ENCODE results near the gene PTPRF.
"Not testable (repeated sequence)": the region's sequence is repeated elsewhere in the genome, so short reads cannot be mapped to it uniquely, and the experiment has no call there.

Gene PTPRF

GRCh38 chr1:43538143-43538487, 7.4 kb downstream of the PTPRF start:
- DNase-seq (ENCODE audit: low read depth): no peak

DNA sequence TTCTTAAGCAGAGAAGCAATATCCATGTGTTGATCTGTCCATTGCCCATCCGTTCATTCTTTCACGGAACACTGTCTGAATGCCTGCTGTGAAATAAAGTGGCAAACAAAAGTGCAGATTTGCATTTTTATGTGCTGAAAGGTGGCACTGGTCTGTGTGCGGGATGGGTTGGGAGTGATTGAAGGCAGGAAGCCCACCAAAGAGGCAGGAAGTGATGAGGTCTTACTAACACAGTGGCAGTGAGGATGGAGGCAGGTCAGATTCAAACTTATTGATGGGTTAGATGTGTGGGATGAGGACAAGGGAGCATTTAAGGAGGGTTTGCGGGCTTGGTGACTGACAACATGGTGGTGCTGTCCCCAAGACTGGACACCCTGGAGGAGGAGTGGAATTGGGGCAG, 8.3 kb downstream of the PTPRF start:
- no peak for DNase-seq (ENCODE audit: low read depth)

GRCh38 chr1:43539726-43540434, 9.2 kb downstream of the PTPRF start:
- no peak for DNase-seq (ENCODE audit: low read depth)

- DNase-seq (ENCODE audit: low read depth): no peak
These were observed 10.0 kb downstream of the PTPRF start for GRCh38 chr1:43540653-43541071.

- DNase-seq (ENCODE audit: low read depth): no peak
These were observed 10.5 kb downstream of the PTPRF start for GRCh38 chr1:43541141-43541540.

- no peak for DNase-seq (ENCODE audit: low read depth)
These were observed 11.2 kb downstream of the PTPRF start for GRCh38 chr1:43541721-43542401.

- DNase-seq (ENCODE audit: low read depth): no peak
These were observed 12.1 kb downstream of the PTPRF start for GRCh38 chr1:43542527-43543458.

DNA sequence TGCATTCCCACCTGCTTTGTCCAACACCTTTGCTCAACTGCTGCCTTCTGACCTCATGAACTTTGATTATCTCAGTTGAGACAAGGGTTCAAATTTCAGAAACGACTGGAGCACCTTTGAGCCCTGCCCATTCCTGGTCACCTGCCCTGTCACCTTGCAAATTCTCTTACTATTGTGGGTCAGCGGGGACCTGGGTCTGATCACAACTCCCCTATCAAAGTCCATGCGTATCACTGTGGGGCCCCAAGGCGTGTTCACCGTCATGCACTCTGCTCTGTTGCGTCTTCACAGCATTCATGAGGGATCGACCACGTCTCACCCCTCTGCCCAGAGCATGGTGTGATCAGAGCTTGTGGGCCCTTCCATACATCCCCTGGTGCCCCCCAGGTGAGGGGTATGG, 12.9 kb downstream of the PTPRF start:
- no peak for DNase-seq (ENCODE audit: low read depth)

GRCh38 chr1:43545339-43545694, 14.6 kb downstream of the PTPRF start:
- no peak for DNase-seq (ENCODE audit: low read depth)

GRCh38 chr1:43545695-43546387, 15.2 kb downstream of the PTPRF start:
- DNase-seq (ENCODE audit: low read depth): no peak

GRCh38 chr1:43546388-43547100, 15.9 kb downstream of the PTPRF start:
- no peak for DNase-seq (ENCODE audit: low read depth)

- DNase-seq (ENCODE audit: low read depth): no peak
These were observed 16.9 kb downstream of the PTPRF start for GRCh38 chr1:43547538-43548072.

DNA sequence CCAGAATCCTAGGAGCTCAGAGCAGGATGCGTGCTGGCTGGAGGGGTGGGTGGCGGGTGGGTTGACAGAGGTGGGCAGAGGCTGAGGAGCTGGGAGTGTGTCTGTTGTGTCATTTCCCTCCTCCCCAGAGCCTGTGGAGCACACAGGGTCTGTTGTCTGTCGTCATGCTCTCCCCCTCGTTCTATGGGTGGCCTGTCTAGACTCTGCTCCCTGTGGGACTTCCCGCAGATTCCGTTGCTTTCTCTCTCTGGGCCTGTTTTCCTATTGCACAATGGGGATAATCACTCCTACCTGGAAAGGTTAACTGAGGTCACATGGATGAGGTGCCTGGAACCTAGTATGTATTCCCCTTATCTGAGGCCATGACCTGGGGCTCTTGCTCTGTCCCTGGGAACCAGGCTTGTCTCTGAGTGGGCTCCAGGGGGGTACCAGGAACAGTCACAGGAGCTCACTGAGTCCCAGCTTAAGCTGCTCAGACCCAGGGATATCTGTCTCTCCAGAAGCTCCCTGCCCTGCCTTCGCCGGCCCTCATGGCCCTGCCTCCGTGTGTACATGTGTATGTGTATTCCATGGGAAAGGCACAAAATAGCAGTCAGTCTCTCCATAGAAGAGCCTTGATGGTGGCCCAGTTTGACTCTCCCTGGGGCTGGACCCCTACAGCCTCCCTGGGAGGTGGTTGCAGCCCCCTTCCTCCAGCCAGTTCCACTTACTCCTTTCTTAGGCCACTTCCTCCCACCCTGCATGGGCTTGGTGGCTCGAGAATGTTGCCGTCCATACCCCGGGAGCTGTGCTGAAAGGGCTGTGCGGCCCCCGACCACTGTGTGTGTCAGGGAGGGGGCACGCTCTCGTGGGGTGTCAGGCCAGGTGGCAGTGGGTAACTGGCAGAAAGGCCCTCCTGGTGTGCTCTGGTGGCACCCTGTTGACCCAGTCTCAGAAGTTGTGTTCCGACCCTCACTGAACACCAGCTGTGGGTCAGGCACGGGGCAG, 17.9 kb downstream of the PTPRF start:
- no peak for DNase-seq (ENCODE audit: low read depth)

GRCh38 chr1:43549394-43549793, 18.7 kb downstream of the PTPRF start:
- DNase-seq (ENCODE audit: low read depth): not testable (repeated sequence)

GRCh38 chr1:43549921-43550597, 19.4 kb downstream of the PTPRF start:
- no peak for DNase-seq (ENCODE audit: low read depth)

- DNase-seq (ENCODE audit: low read depth): no peak
These were observed 20.0 kb downstream of the PTPRF start for GRCh38 chr1:43550598-43551246.

- no peak for DNase-seq (ENCODE audit: low read depth)
These were observed 20.8 kb downstream of the PTPRF start for GRCh38 chr1:43551396-43551888.

DNA sequence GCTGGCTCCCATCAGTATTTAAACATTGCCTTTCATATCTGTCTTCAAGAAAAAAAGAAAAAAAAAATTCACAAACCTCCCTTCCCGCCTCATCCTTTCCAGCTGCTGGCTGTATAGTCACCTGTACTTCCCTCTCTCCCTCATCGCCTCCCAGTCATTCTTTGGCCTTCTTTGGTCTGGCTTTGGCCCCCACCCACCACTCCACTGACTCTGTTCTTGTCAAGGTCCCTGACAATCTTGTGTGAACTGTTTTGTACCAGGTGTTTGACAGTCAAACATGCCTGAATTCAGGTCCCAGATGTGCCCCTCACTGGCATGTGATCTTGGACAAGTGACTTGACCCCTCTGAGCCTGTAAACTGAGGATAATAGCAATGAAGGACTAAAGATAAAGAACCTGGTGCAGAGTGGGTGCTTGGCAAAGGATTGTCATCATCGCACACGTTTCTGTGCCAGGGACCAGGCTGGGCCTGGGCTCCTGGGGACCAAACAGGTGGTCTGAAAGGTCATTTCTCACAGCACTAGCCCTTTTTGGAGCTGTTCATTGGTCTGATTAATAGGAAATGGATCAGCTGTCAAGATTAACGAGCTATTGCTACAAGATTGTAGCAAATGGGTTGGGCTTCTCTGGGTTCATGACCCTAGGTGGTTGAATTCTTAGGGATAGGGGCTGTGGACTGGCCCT, 21.5 kb downstream of the PTPRF start:
- no peak for DNase-seq (ENCODE audit: low read depth)

All from non-pigmented ciliary epithelial cell (primary cell).